Measurements from ENCODE around the gene WNT11.

Gene WNT11

DNA sequence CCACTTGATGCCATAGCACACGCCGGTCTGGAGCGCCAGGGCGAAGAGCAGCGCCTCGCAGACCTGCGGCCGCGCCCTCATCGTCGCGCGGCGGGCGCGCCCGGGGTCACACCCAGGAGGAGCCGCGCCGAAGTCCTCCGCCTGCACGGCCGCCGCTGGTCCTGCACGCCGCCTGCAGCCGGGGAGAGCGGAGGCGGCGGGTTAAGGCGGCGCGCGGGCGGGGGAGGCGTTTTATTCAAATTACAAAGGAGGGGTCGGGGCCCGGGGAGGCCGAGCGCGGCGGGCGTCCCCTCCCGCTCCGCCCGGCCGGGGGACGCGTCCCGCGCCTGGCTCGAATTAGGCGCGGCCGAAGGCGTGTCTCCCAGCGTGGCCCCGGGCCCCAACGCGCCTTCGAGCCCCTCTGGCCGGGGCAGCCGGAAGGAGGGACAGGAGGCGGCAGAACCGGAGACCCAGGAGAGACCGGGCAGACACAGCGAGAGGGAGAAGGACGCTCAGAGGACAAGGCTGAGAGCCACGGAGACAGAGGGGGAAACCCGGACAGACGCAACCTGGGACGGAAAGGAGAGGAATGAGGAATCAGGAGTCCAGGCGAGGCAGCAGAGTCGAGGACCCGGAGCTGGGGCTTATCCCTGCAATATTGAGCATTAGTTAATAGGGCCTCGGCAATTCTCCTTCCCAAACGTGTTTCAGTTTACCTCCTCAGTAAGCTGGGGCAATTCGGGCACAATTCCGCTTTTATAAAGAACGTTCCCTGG lies at the start of gene WNT11:
TSS of gene WNT11 (minus strand) at position 176 of the 755 bp plus-strand sequence. CDS start at position 81, 95 bp downstream.
- no peak for DNase-seq

DNA sequence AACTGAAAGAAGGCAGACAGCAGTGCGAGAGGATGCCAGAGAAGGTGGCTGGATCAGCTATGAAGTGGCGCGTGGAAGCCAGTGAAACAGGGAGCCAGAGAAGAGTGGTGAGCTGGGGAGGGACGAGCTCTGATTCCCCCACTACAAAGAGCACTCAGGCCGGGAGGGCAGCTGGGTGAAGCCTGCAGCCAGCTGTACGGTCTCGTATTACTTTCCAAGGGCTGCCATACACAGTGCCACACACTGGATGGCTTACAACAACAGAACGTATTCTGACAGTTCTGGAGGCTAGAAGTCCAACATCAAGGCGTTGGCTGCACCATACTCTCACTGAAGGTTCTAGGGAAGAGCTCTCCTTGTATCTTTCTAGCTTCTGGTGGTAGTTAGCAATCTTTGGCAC lies 47.1 kb upstream of the WNT11 start:
- DNase-seq, result no peak

DNA sequence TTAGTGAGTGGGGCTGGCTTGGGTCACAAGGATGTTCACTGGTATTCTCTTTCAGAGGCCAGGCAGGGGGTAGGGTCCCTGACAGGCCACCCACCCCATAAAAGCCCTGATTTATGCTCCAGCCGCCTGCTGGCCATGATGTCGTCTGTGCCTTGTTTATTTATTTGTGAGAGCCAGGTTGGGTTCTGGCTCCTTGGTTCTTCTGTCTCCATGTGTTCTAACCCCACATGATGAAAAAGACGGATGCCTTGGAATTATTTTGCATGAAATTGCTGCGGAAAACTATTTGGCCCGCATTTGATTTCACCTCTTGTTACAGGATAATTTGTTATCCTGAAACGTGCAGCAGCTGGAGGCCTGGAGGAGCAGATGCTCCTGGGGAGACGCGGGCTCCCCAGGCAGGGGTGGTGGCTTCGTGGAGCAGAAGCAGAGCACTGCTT lies 46.3 kb upstream of the WNT11 start:
- DNase-seq, result no peak

DNA sequence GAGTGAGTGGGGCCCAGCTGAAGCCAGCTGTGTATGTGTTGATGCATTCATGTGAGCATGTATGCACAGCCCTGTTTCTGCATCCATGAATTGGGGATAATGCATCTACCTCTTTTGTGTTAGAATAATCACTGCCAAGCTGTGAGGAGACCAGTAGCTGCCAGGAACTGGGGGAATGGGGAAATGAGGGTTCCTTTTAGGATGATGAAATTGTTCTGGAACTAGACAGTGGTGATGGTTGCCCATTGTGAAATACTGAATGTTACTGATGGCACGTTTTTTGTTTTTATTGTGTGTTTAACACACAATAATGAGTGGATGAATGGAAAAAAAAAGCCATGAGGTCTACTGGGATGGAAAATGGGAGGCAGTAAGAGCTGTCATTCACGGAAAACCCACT lies 45.3 kb upstream of the WNT11 start:
- DNase-seq, result no peak

DNA sequence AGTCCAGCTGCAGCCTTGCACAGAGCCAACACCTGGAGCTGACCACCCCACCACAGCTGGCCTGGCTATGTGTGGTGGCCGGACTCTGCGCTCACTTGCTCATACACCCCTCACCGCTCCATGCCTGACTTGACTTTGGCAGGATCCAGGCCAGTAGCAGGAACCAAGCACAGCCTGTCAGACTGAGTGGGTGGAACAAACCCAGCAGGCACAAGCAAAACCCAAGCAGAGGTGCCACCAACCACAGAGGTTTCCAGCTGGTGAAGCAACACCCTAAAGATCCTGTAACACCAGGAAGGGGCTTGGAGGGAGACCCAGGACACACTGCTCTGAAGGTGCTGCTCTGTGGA lies 44.9 kb upstream of the WNT11 start:
- DNase-seq, result no peak

DNA sequence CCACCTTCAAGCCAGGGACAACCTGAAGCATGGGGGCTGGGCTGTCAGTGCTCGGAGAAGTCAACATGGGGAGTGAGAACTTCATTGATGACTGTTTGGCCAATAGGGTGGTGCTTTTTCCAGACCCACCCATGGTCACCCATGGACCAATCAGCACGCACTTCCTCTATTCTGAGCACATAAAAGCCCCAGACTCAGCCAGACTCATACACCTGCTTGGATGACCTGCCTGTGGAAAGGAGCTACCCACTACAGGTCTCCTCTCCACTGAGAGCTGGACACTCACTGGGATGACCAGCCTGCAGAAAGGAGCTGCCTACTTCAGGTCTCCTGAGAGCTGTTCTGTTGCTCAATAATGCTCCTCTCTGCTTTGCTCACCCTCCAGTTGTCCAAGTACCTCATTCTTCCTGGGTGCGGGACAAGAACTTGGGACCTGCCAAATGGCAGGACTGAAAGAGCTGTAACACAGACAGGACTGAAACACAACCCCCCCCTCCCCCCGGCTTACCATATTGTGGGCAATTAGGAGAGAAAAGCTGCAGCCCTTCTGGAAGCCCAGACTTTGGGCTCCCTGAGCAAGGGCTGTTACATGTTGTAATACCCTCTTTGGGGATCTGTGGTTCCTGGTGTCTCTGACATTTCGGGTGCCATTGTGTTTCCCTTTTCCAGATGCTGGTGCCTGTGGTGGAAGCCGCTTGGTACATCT lies 44.4 kb upstream of the WNT11 start:
- no peak for DNase-seq

DNA sequence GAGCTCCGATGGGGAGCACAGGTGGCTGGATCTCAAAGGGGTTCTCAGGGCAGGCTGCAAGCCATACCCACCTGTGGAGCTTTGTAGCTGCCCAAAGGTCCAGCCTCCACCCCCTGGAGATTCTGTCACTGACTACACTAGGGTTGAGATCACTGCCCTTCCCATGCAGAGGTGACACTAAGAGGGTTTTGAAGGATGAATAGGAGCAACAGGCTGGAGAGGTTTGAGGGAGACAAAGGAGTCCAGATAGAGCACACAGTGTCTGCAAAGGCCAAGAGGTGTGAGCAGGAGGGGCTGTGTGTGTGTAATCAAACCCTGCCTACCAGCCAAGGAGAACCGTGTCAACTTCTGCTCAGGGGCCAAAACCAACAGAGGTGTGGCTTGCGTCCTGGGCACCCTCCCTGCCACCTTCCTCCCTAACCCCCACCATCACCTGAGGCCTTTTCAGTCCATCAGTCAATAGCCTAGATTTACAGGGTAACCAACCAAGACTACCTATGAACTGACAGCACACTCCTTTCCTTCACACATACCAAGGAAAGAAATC lies 43.0 kb upstream of the WNT11 start:
- DNase-seq, result no peak

DNA sequence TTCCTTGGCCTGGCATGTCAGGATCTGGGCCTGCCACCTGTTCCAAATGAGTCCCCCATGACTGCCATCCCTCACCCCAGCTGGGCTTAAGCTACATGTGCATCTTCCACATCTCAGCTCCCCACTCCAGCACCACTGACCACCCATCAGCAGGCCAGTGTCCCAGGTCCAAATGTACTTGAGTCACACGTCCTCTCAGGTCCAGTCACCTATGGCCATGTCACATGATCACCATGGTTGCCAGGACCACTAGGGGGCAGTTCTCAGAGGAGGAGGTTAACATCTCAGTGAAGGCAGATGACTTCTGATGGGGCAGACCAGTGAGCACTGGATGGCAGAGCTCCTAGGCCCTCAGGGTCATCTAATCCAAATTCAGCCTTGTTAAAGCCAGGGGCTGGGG lies 41.9 kb upstream of the WNT11 start:
- no peak for DNase-seq

DNA sequence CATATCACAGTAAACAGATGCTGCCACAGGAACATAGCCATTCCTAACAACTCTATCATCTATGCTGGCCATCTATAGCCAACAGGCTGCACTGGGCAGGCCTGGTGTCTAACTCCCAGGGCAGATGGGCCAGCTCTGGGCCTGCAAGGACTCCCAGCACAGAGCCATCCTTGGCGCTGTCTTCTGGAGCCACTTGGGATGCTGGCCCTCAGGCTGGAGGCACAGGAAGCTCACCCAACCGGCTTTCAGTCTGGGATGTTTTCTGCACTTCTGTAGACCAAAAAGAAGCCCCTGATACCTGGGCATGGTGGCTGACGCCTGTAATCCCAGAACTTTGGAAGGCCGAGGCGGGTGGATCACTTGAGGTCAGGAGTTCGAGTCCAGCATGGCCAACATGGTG lies 40.8 kb upstream of the WNT11 start:
- DNase-seq, result no peak

DNA sequence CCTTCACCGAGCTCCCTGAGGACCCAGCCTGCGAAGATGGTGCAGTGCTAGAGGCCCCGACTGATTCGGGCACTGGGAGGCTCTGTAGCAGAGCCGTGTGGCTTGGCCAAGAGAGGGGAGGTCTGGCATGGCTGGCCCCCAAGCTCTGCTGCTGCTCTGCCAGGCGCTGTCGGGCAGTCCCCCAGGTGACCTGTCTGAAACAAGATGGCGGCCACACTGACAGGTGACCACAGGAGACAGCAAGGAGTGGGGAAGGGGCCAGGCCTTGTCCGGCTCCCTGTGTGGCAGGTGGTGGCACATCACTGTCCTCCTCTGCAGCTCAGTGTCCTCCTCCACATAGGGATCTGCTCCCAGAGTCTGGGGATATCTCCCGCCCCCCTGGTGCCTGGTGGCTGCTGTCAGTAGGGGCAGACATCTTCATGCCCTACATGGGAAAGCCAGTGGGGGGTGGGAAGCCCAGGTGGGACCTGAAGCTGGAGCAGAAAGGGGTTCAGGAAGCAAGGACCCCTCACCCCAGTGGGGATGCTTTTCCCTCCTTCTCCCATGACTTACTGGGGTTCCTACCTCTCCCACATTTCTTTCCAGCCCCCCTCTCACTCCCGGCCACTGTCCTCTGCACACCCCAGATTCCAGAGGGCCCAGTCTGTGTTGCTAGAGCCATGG lies 40.1 kb upstream of the WNT11 start:
- DNase-seq, result no peak

DNA sequence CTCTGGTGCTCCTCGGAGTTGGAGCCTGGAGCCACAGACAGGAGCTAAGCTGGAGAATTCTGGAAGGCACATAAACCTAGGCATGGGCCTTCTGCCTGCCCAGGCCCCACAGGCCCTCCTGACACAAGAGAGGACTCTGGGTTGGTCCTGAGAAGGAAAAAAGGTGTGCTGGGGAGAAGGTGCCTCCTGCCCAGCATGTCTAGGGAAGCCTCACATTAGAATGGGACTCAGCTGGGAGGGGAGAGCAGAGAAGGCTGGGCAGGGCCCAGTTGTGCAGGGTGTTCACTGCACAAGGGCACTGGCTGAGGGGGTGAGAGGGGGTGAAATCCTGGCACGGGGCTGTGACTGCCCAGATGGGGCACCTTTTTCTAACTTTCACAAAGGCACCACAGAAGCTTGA lies 39.4 kb upstream of the WNT11 start:
- no peak for DNase-seq

DNA sequence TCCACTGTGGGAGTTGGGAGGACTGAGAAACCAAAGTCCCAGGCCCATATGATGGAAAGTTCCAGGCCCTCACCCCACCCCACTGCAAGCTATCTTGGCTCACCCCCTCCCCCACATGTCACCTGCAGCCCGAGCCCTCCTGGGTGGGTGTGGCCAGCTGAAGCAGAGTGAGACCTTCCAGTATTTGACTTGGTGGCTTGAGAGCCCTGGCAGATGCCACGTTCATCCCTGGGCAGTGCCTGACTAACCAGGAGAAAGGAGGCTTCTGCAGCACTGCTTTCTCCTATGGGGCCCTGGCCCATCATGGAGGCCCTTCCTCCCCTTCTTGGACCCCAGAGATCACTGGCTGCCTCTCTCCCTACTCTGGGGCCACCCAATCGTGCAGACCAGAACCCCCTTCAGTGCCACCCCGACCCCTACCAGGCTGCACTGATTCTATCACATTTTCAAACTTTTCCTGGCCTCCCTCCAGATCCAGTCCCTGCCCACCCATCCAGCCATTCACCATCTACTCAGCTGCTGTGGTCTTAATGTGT lies 38.1 kb upstream of the WNT11 start:
- no peak for DNase-seq

DNA sequence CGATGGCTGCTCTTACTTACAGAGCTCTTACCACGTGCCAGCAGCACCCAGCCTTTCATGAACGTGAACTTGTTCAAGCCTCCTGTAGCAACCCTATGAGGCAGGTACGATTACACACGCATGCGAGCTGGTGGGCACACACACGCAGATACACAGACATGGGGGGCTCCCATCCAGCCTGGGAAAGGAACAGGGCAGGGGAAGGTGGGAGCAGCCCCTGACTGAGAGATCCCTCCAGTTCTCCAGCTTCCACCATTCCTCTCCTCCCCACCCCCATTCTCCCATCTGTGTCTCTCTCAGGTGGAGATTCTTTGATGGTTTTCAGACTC lies 37.6 kb upstream of the WNT11 start:
- DNase-seq, result no peak

DNA sequence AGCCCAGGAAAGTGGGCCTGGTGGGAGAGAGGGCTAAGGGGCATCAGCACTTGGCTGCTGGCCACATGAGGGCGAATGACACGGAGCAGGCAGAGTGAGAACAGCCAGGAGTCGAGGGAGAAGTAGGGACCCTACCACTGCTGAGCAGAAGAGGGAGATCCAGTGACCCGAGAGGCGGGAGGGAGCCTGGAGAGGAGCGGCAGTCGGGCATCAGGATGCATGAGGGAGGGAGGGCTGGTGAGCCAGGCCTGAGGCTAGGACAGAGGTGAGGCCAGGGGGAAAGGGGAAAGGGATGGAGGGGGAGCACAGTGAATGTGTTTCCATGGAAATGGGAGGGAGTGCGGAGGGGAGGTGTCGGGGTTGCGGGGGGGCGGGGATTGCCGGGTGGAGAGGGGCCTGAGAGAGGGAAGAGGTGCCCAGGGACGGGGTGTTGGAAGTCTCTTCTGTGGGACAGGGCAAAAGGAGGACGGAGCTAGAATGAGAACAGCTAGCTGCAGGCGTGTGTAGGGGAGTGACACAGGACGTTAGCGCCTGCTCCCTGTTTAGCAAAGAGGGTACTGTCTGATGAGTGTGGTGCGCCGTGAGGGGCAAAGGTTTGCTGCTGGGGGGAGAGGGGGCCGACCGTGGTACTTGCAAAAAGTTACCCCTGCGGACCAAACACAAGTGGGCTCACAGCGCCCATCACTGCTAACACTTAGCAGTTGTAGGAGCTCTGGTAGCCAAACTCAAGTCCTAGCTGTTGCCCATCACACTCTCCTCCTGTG lies 37.1 kb upstream of the WNT11 start:
- no peak for DNase-seq

DNA sequence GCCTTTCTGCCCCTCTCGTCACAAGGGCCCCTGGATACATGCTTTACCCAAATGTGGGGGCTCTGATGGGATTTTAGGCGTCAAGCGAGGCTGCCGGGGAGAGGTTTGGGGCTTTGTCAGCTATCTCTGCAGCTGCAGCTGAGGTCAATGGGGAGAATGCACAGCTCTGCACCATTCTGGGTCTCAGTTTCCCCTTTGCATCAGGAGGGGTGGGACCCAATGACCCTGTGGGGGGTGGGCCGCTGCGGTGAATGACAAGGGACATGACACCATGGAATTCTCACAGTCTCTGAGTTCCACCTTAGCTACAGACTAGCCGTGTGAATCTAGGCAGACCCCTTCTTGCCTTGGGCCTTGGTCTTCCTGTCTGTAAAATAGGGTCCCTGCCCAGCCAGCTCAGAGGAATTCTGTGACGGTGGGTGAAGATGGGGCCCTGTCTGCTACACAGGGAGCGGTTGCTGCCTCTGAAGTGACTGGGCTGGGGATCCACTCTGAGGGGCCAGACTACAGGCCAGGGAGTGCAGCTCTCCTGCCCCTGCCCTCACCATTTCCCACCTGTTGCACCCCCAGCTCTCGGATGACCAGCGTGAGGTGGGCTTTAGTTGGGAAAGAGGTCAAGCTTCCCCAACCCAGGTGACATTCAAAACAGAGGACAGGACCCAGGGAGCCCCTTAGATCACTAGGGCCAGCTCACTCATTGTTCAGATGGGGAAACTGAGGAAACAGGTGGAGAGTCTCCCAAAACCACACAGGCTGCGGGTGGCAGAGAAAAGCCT lies 35.9 kb upstream of the WNT11 start:
- DNase-seq, result no peak

DNA sequence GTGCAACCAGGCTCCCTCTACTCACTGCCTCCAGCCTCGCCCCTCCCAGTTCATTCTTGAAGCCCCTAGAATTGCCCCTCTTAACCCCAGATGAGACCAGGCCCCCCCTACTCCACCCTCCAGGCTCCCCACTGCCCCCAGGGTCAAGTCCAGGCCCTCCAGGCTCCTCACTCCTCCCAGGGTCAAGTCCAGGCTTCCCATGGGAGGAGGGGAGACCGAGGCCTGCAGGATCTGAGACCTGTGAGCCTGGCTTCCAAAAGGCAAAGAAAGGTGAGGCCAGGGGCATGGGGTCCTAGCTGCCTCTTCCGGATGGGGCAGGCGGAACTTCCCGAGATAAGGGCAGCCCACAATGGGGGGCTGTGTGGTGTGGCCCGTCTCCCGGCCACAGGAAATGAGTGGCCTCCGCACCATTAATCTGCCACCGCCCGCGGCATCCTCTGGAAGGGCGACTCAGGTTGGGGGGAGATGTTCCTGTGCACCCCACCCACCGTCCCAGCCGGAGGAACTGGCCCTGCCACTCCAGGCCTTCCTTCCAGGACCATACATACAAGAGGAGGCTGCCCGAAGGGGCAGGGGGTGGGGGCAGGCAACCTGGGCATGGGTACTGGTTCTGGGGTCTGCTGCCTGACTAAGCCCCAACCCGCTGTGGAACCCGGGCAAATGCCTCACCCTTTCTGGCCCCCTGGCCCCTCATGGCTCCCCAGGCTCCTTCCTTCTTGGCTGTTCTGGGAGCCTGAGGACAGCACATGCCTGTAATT lies 35.1 kb upstream of the WNT11 start:
- DNase-seq, result no peak

DNA sequence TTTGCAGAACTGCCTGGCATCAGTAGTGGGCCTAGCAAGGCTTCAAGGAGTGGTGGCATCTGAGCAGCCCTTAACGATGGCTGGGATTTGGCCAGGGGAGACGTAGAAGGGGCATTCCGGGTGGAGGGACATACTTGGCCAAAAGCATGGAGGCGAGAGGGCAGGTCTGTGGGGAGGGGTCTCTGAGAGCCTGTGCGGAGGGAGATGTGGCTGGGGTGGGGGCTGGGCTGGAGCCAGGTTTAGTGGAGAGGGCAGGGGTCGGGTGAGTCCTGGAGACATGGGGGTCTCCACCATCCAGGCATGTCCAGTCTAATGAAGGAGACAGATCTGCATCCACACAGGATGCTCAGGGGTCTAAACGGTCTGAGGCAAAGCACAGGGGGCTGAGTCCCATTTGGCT lies 34.4 kb upstream of the WNT11 start:
- no peak for DNase-seq

DNA sequence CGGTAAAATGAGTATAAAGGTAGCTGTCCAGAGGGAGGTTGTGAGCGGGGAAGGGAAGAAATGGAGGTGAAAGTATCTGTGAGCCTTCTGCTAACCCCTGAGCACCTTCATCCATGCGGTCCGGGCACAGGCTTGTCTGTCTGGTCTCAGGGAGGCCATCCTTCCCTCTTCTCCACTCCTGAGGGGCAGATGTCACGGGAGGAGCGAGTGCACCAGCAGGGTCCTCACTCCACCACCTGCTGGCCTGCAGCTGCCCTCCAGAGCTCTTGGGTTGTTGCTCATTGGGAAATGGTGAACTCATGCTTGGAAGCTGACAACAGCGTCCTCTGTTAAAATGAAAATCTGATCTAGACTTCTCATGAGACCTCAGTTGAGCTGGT lies 33.8 kb upstream of the WNT11 start:
- no peak for DNase-seq

DNA sequence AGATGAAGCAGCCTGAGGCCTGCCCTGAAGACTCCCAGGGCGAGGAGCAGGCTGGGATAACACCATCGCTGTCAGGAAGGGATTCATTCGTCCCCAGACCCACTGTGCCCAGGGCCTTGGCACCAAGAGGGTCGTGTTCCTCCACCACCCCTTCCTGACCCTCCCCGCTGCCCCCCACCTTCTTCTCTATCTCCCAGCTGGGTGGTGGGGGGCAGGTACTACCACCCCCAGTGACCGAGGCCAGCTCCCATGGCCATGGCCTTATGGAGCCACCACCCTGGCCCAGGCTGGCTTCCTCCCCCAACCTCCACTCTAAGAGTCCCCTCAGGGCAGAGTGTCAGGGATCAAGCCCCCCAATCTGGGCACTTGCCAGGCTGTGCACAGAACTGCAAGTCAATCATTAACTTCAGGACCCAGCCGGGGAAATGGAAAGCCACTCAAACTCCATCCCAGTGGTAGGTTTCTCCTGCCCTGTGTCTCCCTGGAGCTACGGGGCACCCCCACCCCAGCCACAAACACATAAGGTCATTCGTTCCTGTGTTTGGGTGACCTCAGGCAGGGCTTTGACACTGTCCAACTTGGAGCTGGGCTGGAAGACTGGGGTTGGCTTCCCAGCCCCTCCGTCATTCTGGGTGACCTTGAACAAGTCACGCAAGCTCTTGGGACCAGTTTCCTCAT lies 33.3 kb upstream of the WNT11 start:
- DNase-seq, result no peak

DNA sequence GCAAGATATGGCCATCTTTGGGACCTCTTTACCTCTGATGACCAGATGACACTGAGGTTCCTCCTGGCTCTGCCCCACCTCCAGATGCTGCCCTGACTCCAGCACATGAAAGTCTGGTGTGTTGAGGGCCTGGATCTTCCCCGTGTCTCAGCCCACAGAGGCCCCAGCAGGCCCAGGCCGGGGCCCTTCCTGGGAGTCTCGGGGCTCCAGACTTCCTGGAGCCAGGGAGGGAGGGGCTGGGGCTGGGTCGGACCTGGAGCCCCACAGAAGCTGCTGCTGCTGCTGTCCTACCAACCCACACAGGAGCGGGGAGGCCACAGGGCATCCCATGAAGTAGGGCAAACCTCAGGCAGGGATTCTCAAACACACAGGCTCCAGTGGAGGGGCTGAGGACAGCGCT lies 32.2 kb upstream of the WNT11 start:
- no peak for DNase-seq

DNA sequence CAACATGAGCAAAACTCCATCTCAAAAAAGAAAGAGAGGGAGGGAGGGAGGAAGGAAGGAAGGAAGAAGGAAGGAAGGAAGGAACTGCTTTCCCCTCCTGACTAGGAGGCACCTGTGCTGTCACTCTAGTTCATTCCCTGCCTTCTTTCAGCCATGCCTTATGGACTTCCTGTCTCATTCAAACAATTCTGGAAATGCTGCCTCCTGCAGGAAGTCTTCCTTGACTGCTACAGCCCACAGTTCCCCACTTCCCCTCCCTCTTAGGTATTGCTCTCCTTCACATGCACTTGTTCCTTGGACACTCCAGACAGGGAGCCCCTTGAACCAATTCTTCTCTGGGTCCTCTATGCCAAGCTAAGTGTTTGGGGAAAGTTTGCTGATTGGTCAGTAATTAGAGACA lies 31.6 kb upstream of the WNT11 start:
- no peak for DNase-seq

Measured in activated CD4-positive, alpha-beta T cell treated with anti-CD3 and anti-CD28 coated beads for 1 hour (primary cell).